GM19043 (cell line): ENCODE results near the gene UBE2QL1.

Experiments used
- ATAC-seq: cut with Tn5 transposase; IDR thresholded peaks from one replicate; pipeline ENCODE4 v1.9.1; 2021; ENCODE audit warnings: low read depth; ENCODE audit not compliant: unreplicated experiment

UBE2QL1 gene

GRCh38 chr5:6427694-6428093 is 21.0 kb upstream of the UBE2QL1 start:
- ATAC-seq = no peak

GRCh38 chr5:6430418-6431028 is 18.1 kb upstream of the UBE2QL1 start:
- ATAC-seq = no peak

- no peak for ATAC-seq
Observed at GRCh38 chr5:6431214-6432195, 17.2 kb upstream of the UBE2QL1 start.

GRCh38 chr5:6432206-6432605 is 16.5 kb upstream of the UBE2QL1 start:
- no peak for ATAC-seq

- ATAC-seq = no peak
Observed at GRCh38 chr5:6434731-6435130, 13.9 kb upstream of the UBE2QL1 start.

- no peak for ATAC-seq
Observed at GRCh38 chr5:6435356-6435755, 13.3 kb upstream of the UBE2QL1 start.

GRCh38 chr5:6436715-6437331 is 11.8 kb upstream of the UBE2QL1 start:
- ATAC-seq = no peak

GRCh38 chr5:6439588-6440550 is 8.8 kb upstream of the UBE2QL1 start:
- no peak for ATAC-seq

GRCh38 chr5:6442333-6442732 is 6.3 kb upstream of the UBE2QL1 start:
- no peak for ATAC-seq

GRCh38 chr5:6443326-6443725 is 5.3 kb upstream of the UBE2QL1 start:
- ATAC-seq = no peak

GRCh38 chr5:6446042-6446441 is 2.6 kb upstream of the UBE2QL1 start:
- ATAC-seq = no peak

GRCh38 chr5:6446626-6447309 is 1.9 kb upstream of the UBE2QL1 start:
- no peak for ATAC-seq

- ATAC-seq = no peak
Observed at GRCh38 chr5:6447384-6448140, 1.1 kb upstream of the UBE2QL1 start.

GRCh38 chr5:6448141-6448491 is 543 bp upstream of the UBE2QL1 start:
- ATAC-seq = no peak

- no peak for ATAC-seq
Observed at GRCh38 chr5:6449465-6450158, 953 bp downstream of the UBE2QL1 start.

- ATAC-seq = no peak
Observed at GRCh38 chr5:6450319-6450833, 1.7 kb downstream of the UBE2QL1 start.

GRCh38 chr5:6452622-6453504 is 4.2 kb downstream of the UBE2QL1 start:
- ATAC-seq = no peak
